DOHH2 (cell line): ENCODE data around the gene ARID4B.
"Not testable (repeated sequence)": the region's sequence is repeated elsewhere in the genome, so short reads cannot be mapped to it uniquely, and the experiment has no call there.

Experiments used
- CTCF ChIP-seq: fragments of 200-600 bp; sonication (generic); IDR thresholded peaks from one replicate; pipeline ENCODE4 v1.5.1; 2014; ENCODE audit warnings: antibody characterized with exemption, mild to moderate bottlenecking, low read depth, low read length; ENCODE audit not compliant: poor library complexity, severe bottlenecking
- EZH2phosphoT487 ChIP-seq: fragments of 200-600 bp; sonication (generic); IDR thresholded peaks from 2 replicates; pipeline ENCODE4 v1.6.1; 2017; ENCODE audit warnings: borderline replicate concordance, mild to moderate bottlenecking, antibody characterized with exemption, low read length, moderate library complexity, mixed read lengths

GRCh38 chr1:235283636-235284035 lies 44.3 kb downstream of the ARID4B start:
- TF ChIP-seq CTCF, EZH2phosphoT487: not testable (repeated sequence)
